B cell (primary cell): ENCODE data around the gene FBXL20. TPM values are rescaled to one million over a fixed set of nuclear protein-coding genes. Genes with fewer than 3 reads are reported as not detected.

Experiments used
- ATAC-seq: fragments of 200-7000 bp; cut with Tn5 transposase; one replicate; pipeline ENCODE4 v1.10.0; 2021; ENCODE audit warnings: low read depth, mild to moderate bottlenecking, moderate number of reproducible peaks, moderate library complexity
- CTCF ChIA-PET: fragments of 350-600 bp; sonication (Branson Sonifier 250); formaldehyde crosslinking; loops from one replicate; lab custom pipeline; 2021; ENCODE audit warnings: antibody characterized with exemption, inconsistent platforms; lab: Charles Lee
- POLR2A ChIA-PET: fragments of 350-600 bp; sonication (Branson Sonifier 250); formaldehyde crosslinking; loops from one replicate; lab custom pipeline; 2021; ENCODE audit warnings: antibody characterized with exemption; lab: Charles Lee
- DNase-seq: peaks from one replicate; pipeline ENCODE4 v3.0.0; 2013
- H2AFZ ChIP-seq: 2 replicates; pipeline ENCODE4 v1.6.1; 2012; ENCODE audit warnings: mild to moderate bottlenecking, low read depth, low read length; ENCODE audit not compliant: insufficient read depth, poor library complexity, severe bottlenecking
- H3K27ac ChIP-seq, 2 donors: 1 replicate in 1 of 2; 2 replicates in 1 of 2; pipeline ENCODE4 v1.5.1; 2012 to 2013; ENCODE audit warnings: low read length in 2 of 2, mild to moderate bottlenecking in 2 of 2, moderate library complexity in 1 of 2
- H3K27me3 ChIP-seq, 4 experiments: fragments of 200-600 bp in 1 of 4; sonication (generic) in 1 of 4; replicated peaks in 1 of 4; 1 replicate in 2 of 4; 2 replicates in 2 of 4; pipeline versions ENCODE4 v1.6.1 to v1.7.0; 2013 to 2016; ENCODE audit warnings: low read length in 3 of 4, mild to moderate bottlenecking in 2 of 4, mixed read lengths in 1 of 4, moderate library complexity in 1 of 4; ENCODE audit not compliant: insufficient read depth in 4 of 4, control insufficient read depth in 3 of 4; ENCODE audit errors: control extremely low read depth in 1 of 4
- H3K36me3 ChIP-seq, 2 experiments: replicated peaks in 1 of 2; 1 replicate in 1 of 2; 2 replicates in 1 of 2; pipeline versions ENCODE4 v1.6.1 to v1.7.1; 2013; ENCODE audit warnings: low read length in 1 of 2; ENCODE audit not compliant: insufficient read depth in 2 of 2, control insufficient read depth in 1 of 2; ENCODE audit errors: control extremely low read depth in 1 of 2, extremely low read depth in 1 of 2
- H3K4me1 ChIP-seq, 2 donors: fragments of 200-600 bp in 1 of 2; sonication (generic) in 1 of 2; 1 replicate in 1 of 2; 2 replicates in 1 of 2; pipeline versions ENCODE4 v1.5.1 to v1.6.1; 2013 to 2017; ENCODE audit warnings: low read length in 2 of 2; ENCODE audit not compliant: control insufficient read depth in 2 of 2, insufficient read depth in 2 of 2
- H3K4me2 ChIP-seq: replicated peaks from 2 replicates; pipeline ENCODE3; 2012; ENCODE audit warnings: mild to moderate bottlenecking, low read depth, low read length; ENCODE audit not compliant: poor library complexity, severe bottlenecking
- H3K4me3 ChIP-seq, 5 experiments: fragments of 200-600 bp in 1 of 5; sonication (generic) in 1 of 5; 1 replicate in 3 of 5; 2 replicates in 2 of 5; pipeline versions ENCODE4 v1.5.1 to v1.7.0; 2011 to 2016; ENCODE audit warnings: low read length in 4 of 5, mild to moderate bottlenecking in 4 of 5, low read depth in 2 of 5, control low read depth in 1 of 5, moderate library complexity in 1 of 5; ENCODE audit not compliant: insufficient read depth in 1 of 5; ENCODE audit errors: control extremely low read depth in 1 of 5, extremely low read depth in 1 of 5
- H3K79me2 ChIP-seq: fragments of 200-600 bp; sonication (generic); one replicate; pipeline ENCODE4 v1.6.0; 2016; ENCODE audit warnings: low read length; ENCODE audit not compliant: control insufficient read depth, insufficient read depth
- H3K9ac ChIP-seq: fragments of 200-600 bp; sonication (generic); 2 replicates; pipeline ENCODE4 v1.6.1; 2017; ENCODE audit warnings: mild to moderate bottlenecking, low read length, moderate library complexity
- H3K9me3 ChIP-seq, 3 donors: one replicate each; pipeline versions ENCODE4 v1.6.1 to v1.7.1; 2013; ENCODE audit warnings: low read length in 2 of 3; ENCODE audit not compliant: control insufficient read depth in 2 of 3, insufficient read depth in 1 of 3; ENCODE audit errors: control extremely low read depth in 1 of 3
- H4K20me1 ChIP-seq: 2 replicates; pipeline ENCODE4 v1.6.0; 2012; ENCODE audit warnings: mild to moderate bottlenecking, low read length; ENCODE audit not compliant: insufficient read depth, control insufficient read depth, poor library complexity, severe bottlenecking
- H3K27ac Mint-ChIP-seq: one replicate; pipeline ENCODE4 v1.8.0; 2021; ENCODE audit warnings: mixed read lengths
- H3K27me3 Mint-ChIP-seq: one replicate; pipeline ENCODE4 v1.8.0; 2021; ENCODE audit warnings: mixed read lengths
- H3K4me1 Mint-ChIP-seq: one replicate; pipeline ENCODE4 v1.8.0; 2021; ENCODE audit warnings: mixed read lengths
- H3K4me3 Mint-ChIP-seq: one replicate; pipeline ENCODE4 v1.8.0; 2021; ENCODE audit warnings: mixed read lengths
- H3K9me3 Mint-ChIP-seq: one replicate; pipeline ENCODE4 v1.8.0; 2022; ENCODE audit warnings: mixed read lengths; ENCODE audit not compliant: insufficient read depth
- EZH2 ChIP-seq: IDR thresholded peaks from 2 replicates; pipeline ENCODE4 v1.6.1; 2012; ENCODE audit warnings: borderline replicate concordance, low read depth, mild to moderate bottlenecking, moderate library complexity, low read length; ENCODE audit not compliant: insufficient read depth, poor library complexity, severe bottlenecking
- WGBS: methylation state at CpG from one replicate; pipeline ENCODE4 v1.1.5; 2013; ENCODE audit warnings: missing lambda C conversion rate; ENCODE audit not compliant: insufficient coverage; 5-methylcytosine and 5-hydroxymethylcytosine counted together
- intact Hi-C: fragments of 100-400 bp; cut with micrococcal nuclease; formaldehyde crosslinking; loops from one replicate; pipeline ENCODE4 v1.10.0; 2022
- polyA plus RNA-seq: library from polyadenylated mRNA; depleted of rRNA; stranded (reverse); fragments of >200 nt; gene quantifications from 2 replicates; pipeline ENCODE4 v1.2.3, GENCODE V29; 2012
- total RNA-seq, 2 donors: library from RNA; stranded (reverse); fragments of 120-200 nt in 1 of 2; gene quantifications; 1 replicate in 1 of 2; 2 replicates in 1 of 2; pipeline versions ENCODE4 v1.2.3 to v1.2.4, GENCODE V29; 2013 to 2022
- TF ChIP-seq, protein P1 (sequence below): fragments of 200-600 bp; IDR thresholded peaks from one replicate; pipeline ENCODE4 v1.8.0; 2022; ENCODE audit warnings: antibody characterized with exemption, mild to moderate bottlenecking

Gene FBXL20
- total and polyA plus RNA-seq, 2 donors (not counting 1 experiment from before 2014, with no cell fraction given), result 6.1 to 36.2 TPM

DNA sequence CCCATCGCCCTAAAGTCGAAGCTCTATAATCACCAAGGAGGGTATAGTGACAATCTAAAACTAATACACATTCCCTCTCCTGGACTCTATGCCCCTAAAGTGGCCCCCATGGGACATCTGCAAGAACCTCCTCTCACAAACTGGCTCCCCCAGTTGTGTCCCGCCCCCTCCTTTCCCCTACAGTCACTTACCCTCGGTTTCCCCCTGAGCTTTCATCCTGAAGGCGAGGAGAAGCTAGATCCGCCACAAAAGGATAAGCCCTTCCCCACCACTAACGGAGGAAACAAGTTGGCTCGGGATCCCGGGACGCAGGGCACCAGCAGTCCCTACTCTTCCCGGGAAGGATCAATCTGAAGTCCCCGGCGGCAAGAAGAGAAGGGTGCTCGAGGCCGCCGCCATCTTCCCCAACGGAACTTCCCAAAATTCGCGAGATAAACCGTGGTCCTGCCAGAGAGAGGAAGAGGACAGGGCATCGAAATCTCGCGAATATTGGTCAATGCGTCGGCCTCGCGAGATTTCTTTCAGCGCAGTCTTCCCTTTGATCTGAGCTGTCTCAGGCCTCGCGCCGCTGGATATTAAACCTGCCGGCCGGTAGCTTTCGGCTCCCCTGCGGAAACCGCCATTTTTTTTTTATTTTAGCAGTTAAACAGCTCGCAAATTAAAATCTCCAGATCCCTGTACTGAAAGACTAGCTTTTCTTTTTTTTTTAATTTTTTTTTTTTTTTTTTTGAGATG is 49.6 kb upstream of the FBXL20 start, which contains the start of gene MED1:
Gene MED1, minus strand, starts transcription at position 417 of the 735 bp plus-strand sequence. Its CDS starts 201 bp downstream, at position 216.
- H3K4me1 ChIP-seq, result peaks cover 13 to 17% of the 10 kb centered on the region in 2 donors
- no peaks in the 10 kb centered on the region for H3K9me3 ChIP-seq
- peak; percentile 97 for DNase-seq
- H3K4me2 ChIP-seq, result peak within 1 kb of the TSS; percentile 71
- no peaks in the 10 kb centered on the region for H3K27me3 Mint-ChIP-seq
- intact Hi-C loops, result loop anchor here (1.0 to 5.0 kb wide), 3 partner anchors 10 to 476 kb away; partner anchors contain the start of genes CDK12, LRRC3C and ORMDL3
- H3K27ac Mint-ChIP-seq, result peak within 1 kb of the TSS; percentile 97
- H3K4me1 Mint-ChIP-seq, result peaks cover 22% of the 10 kb centered on the region
- H3K4me3 Mint-ChIP-seq, result peak within 1 kb of the TSS; percentile 92
- no peaks in the 10 kb centered on the region for H3K9me3 Mint-ChIP-seq
- H3K27me3 ChIP-seq, result no peaks in the 10 kb centered on the region
- WGBS, result under 1% methylated on average over 35 of the region's 37 CpGs
- H2AFZ ChIP-seq, result peak within 1 kb of the TSS; percentile 85
- ChIA-PET POLR2A (interaction anchor here (0.6 to 5.5 kb wide), 6 partner anchors 10 to 529 kb away, joined by 3 to 90 read pairs (median 6); partner anchors contain the start of genes CDK12 and PSMD3), CTCF (interaction anchor here (0.5 to 1.9 kb wide), 7 partner anchors 11 to 1082 kb away, joined by 3 to 13 read pairs (median 4); partner anchors contain the start of gene CDK12)
- TF ChIP-seq, protein P1, sequence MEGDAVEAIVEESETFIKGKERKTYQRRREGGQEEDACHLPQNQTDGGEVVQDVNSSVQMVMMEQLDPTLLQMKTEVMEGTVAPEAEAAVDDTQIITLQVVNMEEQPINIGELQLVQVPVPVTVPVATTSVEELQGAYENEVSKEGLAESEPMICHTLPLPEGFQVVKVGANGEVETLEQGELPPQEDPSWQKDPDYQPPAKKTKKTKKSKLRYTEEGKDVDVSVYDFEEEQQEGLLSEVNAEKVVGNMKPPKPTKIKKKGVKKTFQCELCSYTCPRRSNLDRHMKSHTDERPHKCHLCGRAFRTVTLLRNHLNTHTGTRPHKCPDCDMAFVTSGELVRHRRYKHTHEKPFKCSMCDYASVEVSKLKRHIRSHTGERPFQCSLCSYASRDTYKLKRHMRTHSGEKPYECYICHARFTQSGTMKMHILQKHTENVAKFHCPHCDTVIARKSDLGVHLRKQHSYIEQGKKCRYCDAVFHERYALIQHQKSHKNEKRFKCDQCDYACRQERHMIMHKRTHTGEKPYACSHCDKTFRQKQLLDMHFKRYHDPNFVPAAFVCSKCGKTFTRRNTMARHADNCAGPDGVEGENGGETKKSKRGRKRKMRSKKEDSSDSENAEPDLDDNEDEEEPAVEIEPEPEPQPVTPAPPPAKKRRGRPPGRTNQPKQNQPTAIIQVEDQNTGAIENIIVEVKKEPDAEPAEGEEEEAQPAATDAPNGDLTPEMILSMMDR, result no peak
- TF ChIP-seq EZH2, result no peak
- peaks cover 45% of the 10 kb centered on the region for H3K79me2 ChIP-seq
- no peaks in the 10 kb centered on the region for H4K20me1 ChIP-seq
- H3K27ac ChIP-seq, result peak within 1 kb of the TSS; percentile 81 to 82
- peak; percentile 98 for ATAC-seq
- peak within 1 kb of the TSS; percentile 82 to 95 (median 87) for H3K4me3 ChIP-seq
- H3K36me3 ChIP-seq, result peaks cover 0 to 2% of the 10 kb centered on the region in 2 experiments
- peak within 1 kb of the TSS; percentile 84 for H3K9ac ChIP-seq
